Upper lobe of left lung (tissue), 4 donors: ENCODE results near the gene ZNF197.

ENCODE experiments used
- CTCF ChIP-seq, 6 experiments: fragments of 450-650 bp in 4 of 6; fragments of 200-600 bp in 2 of 6; sonication (generic) in 2 of 6; IDR thresholded peaks; one replicate each; pipeline ENCODE4 v1.5.1; 2016 to 2019; ENCODE audit warnings: antibody characterized with exemption in 6 of 6
- POLR2A ChIP-seq, 4 donors: fragments of 450-650 bp; IDR thresholded peaks; one replicate each; pipeline ENCODE4 v1.5.1; 2016 to 2017; ENCODE audit warnings: antibody characterized with exemption in 4 of 4, mild to moderate bottlenecking in 2 of 4

- TF ChIP-seq CTCF (IDR thresholded peaks at IDR 0.05): peak in 1 of 6 experiments; percentile 8
- no peak for TF ChIP-seq POLR2A (IDR thresholded peaks at IDR 0.05)
These were observed 36.4 kb downstream of the ZNF197 start for GRCh38 chr3:44661189-44661588.
